Endothelial cell of umbilical vein (primary cell): ENCODE measurements around the gene NEMP2. TPM values are rescaled to one million over a fixed set of nuclear protein-coding genes. Genes with fewer than 3 reads are reported as not detected.

Experiments used
- BruUV-seq: library from RNA; stranded (reverse); fragments of 400-500 nt; replicated peaks from 2 replicates; lab custom pipeline; 2021; lab: Mats Ljungman, UMichigan
- CTCF ChIA-PET: fragments of 300-600, 350-600 bp; sonication (Branson Sonifier 250); formaldehyde crosslinking; loops from one replicate; lab custom pipeline; 2021; ENCODE audit warnings: antibody characterized with exemption, inconsistent platforms; lab: Charles Lee
- POLR2A ChIA-PET: fragments of 300-600, 350-600 bp; sonication (Branson Sonifier 250); formaldehyde crosslinking; loops from one replicate; lab custom pipeline; 2021; ENCODE audit warnings: antibody characterized with exemption, inconsistent platforms; lab: Charles Lee
- DNase-seq: peaks from one replicate; pipeline ENCODE4 v3.0.0-alpha.2; 2011; ENCODE audit warnings: low read depth, low spot score
- FAIRE-seq: peaks from 2 replicates; lab custom pipeline; 2011; peaks lifted over from hg19 to GRCh38; lab: Jason Lieb, UNC
- H2AFZ ChIP-seq: 2 replicates; pipeline ENCODE4 v1.6.0; 2012; ENCODE audit warnings: low read depth, low read length, control low read depth, inconsistent platforms
- H3K27ac ChIP-seq: 2 replicates; pipeline ENCODE4 v1.5.1; 2011; ENCODE audit warnings: low read depth, mild to moderate bottlenecking, control low read depth, low read length, moderate library complexity; ENCODE audit not compliant: insufficient read depth
- H3K27me3 ChIP-seq, 2 experiments: 2 replicates each; pipeline versions ENCODE4 v1.6.0 to v1.6.1; 2011; ENCODE audit warnings: low read length in 2 of 2, mixed read lengths in 1 of 2; ENCODE audit not compliant: control insufficient read depth in 2 of 2, insufficient read depth in 2 of 2
- H3K36me3 ChIP-seq, 2 experiments: 2 replicates in 1 of 2; 3 replicates in 1 of 2; pipeline ENCODE4 v1.5.1; 2011; ENCODE audit warnings: low read length in 2 of 2, mild to moderate bottlenecking in 1 of 2, moderate library complexity in 1 of 2; ENCODE audit not compliant: control insufficient read depth in 2 of 2, insufficient read depth in 2 of 2; ENCODE audit errors: extremely low read depth in 1 of 2
- H3K4me1 ChIP-seq: 3 replicates; pipeline ENCODE4 v1.5.1; 2011; ENCODE audit warnings: mild to moderate bottlenecking, low read length; ENCODE audit not compliant: control insufficient read depth, insufficient read depth; ENCODE audit errors: extremely low read depth
- H3K4me2 ChIP-seq: 2 replicates; pipeline ENCODE4 v1.6.1; 2011; ENCODE audit warnings: low read length, control low read depth, mixed read lengths; ENCODE audit not compliant: insufficient read depth
- H3K4me3 ChIP-seq, 3 experiments: fragments of 200-600 bp in 1 of 3; sonication (generic), shearing (Covaris generic) in 1 of 3; replicated peaks in 1 of 3; 2 replicates each; pipeline ENCODE4 v1.5.1; 2011 to 2016; ENCODE audit warnings: control low read depth in 3 of 3, low read length in 3 of 3, mild to moderate bottlenecking in 2 of 3, inconsistent platforms in 1 of 3, low read depth in 1 of 3, moderate library complexity in 1 of 3; ENCODE audit not compliant: insufficient read depth in 1 of 3
- H3K79me2 ChIP-seq: 2 replicates; pipeline ENCODE4 v1.6.0; 2012; ENCODE audit warnings: low read length, inconsistent platforms; ENCODE audit not compliant: control insufficient read depth, insufficient read depth
- H3K9ac ChIP-seq: replicated peaks from 2 replicates; pipeline ENCODE3; 2011; ENCODE audit warnings: low read length, control low read depth; ENCODE audit not compliant: insufficient read depth; ENCODE audit errors: extremely low read depth
- H3K9me1 ChIP-seq: replicated peaks from 3 replicates; pipeline ENCODE4 v1.6.0; 2011; ENCODE audit warnings: mild to moderate bottlenecking, low read length; ENCODE audit not compliant: control insufficient read depth, insufficient read depth; ENCODE audit errors: extremely low read depth
- H3K9me3 ChIP-seq: replicated peaks from 2 replicates; pipeline ENCODE4 v1.5.1; 2012; ENCODE audit warnings: low read length, inconsistent platforms; ENCODE audit not compliant: control insufficient read depth, insufficient read depth
- H4K20me1 ChIP-seq: replicated peaks from 2 replicates; pipeline ENCODE3; 2011; ENCODE audit warnings: mild to moderate bottlenecking, low read length; ENCODE audit not compliant: control insufficient read depth, insufficient read depth; ENCODE audit errors: extremely low read depth
- CTCF ChIP-seq, 2 donors: IDR thresholded peaks; 1 replicate in 1 of 2; 2 replicates in 1 of 2; pipeline ENCODE4 v1.5.1; 2011; ENCODE audit warnings: low read length in 2 of 2, mild to moderate bottlenecking in 2 of 2, moderate library complexity in 2 of 2, control low read depth in 1 of 2, inconsistent platforms in 1 of 2, low read depth in 1 of 2; ENCODE audit not compliant: insufficient read depth in 1 of 2; ENCODE audit errors: extremely low read depth in 1 of 2
- EZH2 ChIP-seq: IDR thresholded peaks from 2 replicates; pipeline ENCODE4 v1.6.1; 2012; ENCODE audit warnings: borderline replicate concordance, low read depth, mild to moderate bottlenecking, moderate library complexity, low read length, inconsistent platforms; ENCODE audit not compliant: severe bottlenecking
- FOS ChIP-seq: IDR thresholded peaks from 2 replicates; pipeline ENCODE4 v1.6.1; 2011; ENCODE audit warnings: mild to moderate bottlenecking, low read length, moderate library complexity, borderline replicate concordance; ENCODE audit not compliant: insufficient read depth
- GATA2 ChIP-seq: IDR thresholded peaks from 2 replicates; pipeline ENCODE4 v1.7.0; 2011; ENCODE audit warnings: low read depth, mild to moderate bottlenecking, moderate library complexity, mixed read lengths, low read length; ENCODE audit not compliant: insufficient read length, insufficient read depth
- MAX ChIP-seq: IDR thresholded peaks from 2 replicates; pipeline ENCODE4 v1.6.1; 2011; ENCODE audit not compliant: insufficient read depth, insufficient read length
- POLR2A ChIP-seq: IDR thresholded peaks from 2 replicates; pipeline ENCODE4 v1.6.1; 2012; ENCODE audit warnings: low read depth, mild to moderate bottlenecking, control low read depth, low read length
- POLR2AphosphoS5 ChIP-seq: IDR thresholded peaks from 2 replicates; pipeline ENCODE4 v1.6.1; 2012; ENCODE audit warnings: low read depth, mild to moderate bottlenecking, control low read depth, low read length, moderate library complexity; ENCODE audit not compliant: insufficient read depth
- dilution Hi-C: fragments of 300-500 bp; cut with MboI; formaldehyde crosslinking; loops from one replicate; pipeline ENCODE4 v1.15.0; 2019; ENCODE audit warnings: low sequenced_read_pairs; ENCODE audit not compliant: extremely low pct_ligation_motif_present
- intact Hi-C: fragments of 100-400 bp; cut with micrococcal nuclease; formaldehyde crosslinking; loops from one replicate; pipeline ENCODE4 v1.10.0; 2022
- polyA plus RNA-seq, 4 experiments: library from polyadenylated mRNA; depleted of rRNA in 3 of 4; stranded (reverse) in 3 of 4; unstranded in 1 of 4; fragments of >200 nt; gene quantifications; 2 replicates each; pipeline versions ENCODE4 v1.2.1 to v1.2.3, GENCODE V29; 2011 to 2012; ENCODE audit warnings: missing spikeins in 1 of 4
- total RNA-seq: library from RNA; stranded (reverse); gene quantifications from 2 replicates; pipeline ENCODE4 v1.2.3, GENCODE V29; 2021

Gene NEMP2
- total and polyA plus RNA-seq, 2 donors (not counting 3 experiments of a cell fraction or from before 2014, with no cell fraction given), result 3.1 to 8.4 TPM

- BruUV-seq, result no TSS peak
- intact Hi-C loops (no loop called here), dilution Hi-C loops (no loop called here)
- no peaks in the 10 kb centered on the region for H3K4me1 ChIP-seq
- FAIRE-seq, result no peak
- ChIA-PET POLR2A (no interaction called here), CTCF (interaction anchor here (0.6 kb wide), 1 partner anchor 593 kb away, joined by 3 read pairs; no protein-coding TSS in a partner anchor)
- no peaks in the 10 kb centered on the region for H3K36me3 ChIP-seq
- no peak overlapping the region for H2AFZ ChIP-seq
- no peaks in the 10 kb centered on the region for H3K79me2 ChIP-seq
- no peak overlapping the region for H3K4me2 ChIP-seq
- no peaks in the 10 kb centered on the region for H3K27me3 ChIP-seq
- no peak for TF ChIP-seq MAX
- TF ChIP-seq FOS, result no peak
- no peak for TF ChIP-seq CTCF (IDR thresholded peaks at IDR 0.05; ENCODE audit: extremely low read depth in 1 of 2, insufficient read depth in 1 of 2, low read depth in 1 of 2, low read length in 2 of 2)
- TF ChIP-seq GATA2, result no peak
- TF ChIP-seq EZH2, result no peak
- no peak for TF ChIP-seq POLR2AphosphoS5
- no peak for TF ChIP-seq POLR2A
- H3K4me3 ChIP-seq, result no peak overlapping the region
- no peak overlapping the region for H3K27ac ChIP-seq
- H3K9me3 ChIP-seq, result no peaks in the 10 kb centered on the region
- DNase-seq, result no peak
- H3K9me1 ChIP-seq, result peaks cover 2% of the 10 kb centered on the region
- no peak overlapping the region for H3K9ac ChIP-seq
- H4K20me1 ChIP-seq, result no peaks in the 10 kb centered on the region
Observed at GRCh38 chr2:190455358-190456095, 79.0 kb downstream of the NEMP2 start.
